ENCODE measurements around the gene SYNE2. TPM values are rescaled to one million over a fixed set of nuclear protein-coding genes. Genes with fewer than 3 reads are reported as not detected.
A peak's percentile ranks its signal among the peaks of the same experiment; 100 is the strongest.

Gene SYNE2
- total and polyA plus RNA-seq, 4 donors: 14.7 to 197 (median 99.1) TPM

DNA sequence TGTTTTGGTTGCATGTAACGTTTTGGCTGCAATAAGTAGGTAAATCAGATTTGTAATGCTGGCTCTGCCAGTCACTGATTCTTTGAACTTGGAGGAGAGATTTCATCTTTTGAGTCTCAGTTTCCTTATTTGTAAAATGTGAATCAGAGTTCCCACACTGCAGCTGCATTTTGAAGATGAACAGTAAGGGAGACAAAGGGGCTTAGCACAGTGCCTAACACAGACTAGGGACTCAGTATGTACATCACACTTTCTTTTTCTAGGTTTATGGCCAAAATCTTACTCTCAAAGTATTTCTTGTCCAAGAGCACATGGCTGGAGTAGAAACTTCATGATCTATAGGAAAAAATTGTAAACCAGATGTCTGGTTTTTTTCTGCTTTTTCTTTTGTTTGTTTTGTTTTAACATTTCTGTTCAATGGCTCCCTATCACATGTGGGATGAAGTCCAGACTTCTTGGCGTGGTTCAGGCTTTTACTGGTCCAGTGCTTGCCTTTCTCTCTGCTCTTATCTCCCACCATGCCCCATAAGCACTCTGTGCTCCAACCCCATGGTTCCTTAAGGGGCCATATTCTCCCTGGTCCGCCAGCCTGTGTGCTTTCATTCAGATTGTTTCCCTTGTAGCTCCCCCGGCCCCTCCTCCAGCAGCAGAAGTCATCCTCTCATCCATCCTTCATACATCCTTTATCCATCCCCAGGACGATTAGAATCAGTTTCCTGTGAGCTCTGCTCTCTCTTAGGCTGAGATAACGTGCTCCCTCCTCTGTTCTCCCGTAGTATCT is 58.0 kb downstream of the SYNE2 start:
- Histone ChIP-seq H3K27me3 (ENCODE audit: control insufficient read depth in 1 of 2, insufficient read depth in 2 of 2, low read length in 1 of 2) (no peaks in the 10 kb centered on the region), H3K9me3 (ENCODE audit: control insufficient read depth, low read length) (no peaks in the 10 kb centered on the region), H3K4me1 (ENCODE audit: control insufficient read depth in 1 of 2, insufficient read depth in 2 of 2, low read length in 2 of 2) (peaks cover 3 to 6% of the 10 kb centered on the region in 2 donors), H3K4me3 (ENCODE audit: low read length in 2 of 2) (no peak overlapping the region), H3K36me3 (ENCODE audit: control insufficient read depth in 1 of 2, insufficient read depth in 2 of 2, low read length in 1 of 2) (no peaks in the 10 kb centered on the region), H3K27ac (ENCODE audit: low read depth in 1 of 2, low read length in 2 of 2) (no peak overlapping the region)
- WGBS, 2 donors: 23 to 32% methylated on average over 7 of the region's 7 CpGs
- no peak for DNase-seq
- no peak for ATAC-seq (ENCODE audit: low FRiP score)
- intact Hi-C loops (cut with DNase I): no loop called here

DNA sequence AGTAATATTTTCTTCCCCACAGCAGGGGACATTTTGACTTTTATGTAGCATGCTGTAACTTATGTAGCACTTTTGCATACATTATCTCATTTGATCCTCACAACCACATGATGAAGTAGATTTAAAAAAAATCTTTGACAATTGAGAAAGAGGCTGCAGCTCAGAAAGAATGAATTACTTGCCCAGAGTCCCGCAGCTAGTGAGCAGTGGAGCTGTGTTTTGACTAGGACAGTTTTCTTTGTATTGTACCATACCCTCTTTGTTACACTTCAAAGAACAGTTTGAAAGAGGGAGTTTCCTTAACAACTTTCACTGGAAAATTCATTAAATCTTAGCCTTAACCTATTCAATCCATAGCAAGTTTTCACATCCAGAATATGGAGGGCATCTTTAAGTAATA is 58.6 kb downstream of the SYNE2 start:
- Histone ChIP-seq H3K9me3 (ENCODE audit: control insufficient read depth, low read length) (no peaks in the 10 kb centered on the region), H3K4me1 (ENCODE audit: control insufficient read depth in 1 of 2, insufficient read depth in 2 of 2, low read length in 2 of 2) (peaks cover 3 to 6% of the 10 kb centered on the region in 2 donors), H3K36me3 (ENCODE audit: control insufficient read depth in 1 of 2, insufficient read depth in 2 of 2, low read length in 1 of 2) (no peaks in the 10 kb centered on the region), H3K4me3 (ENCODE audit: low read length in 2 of 2) (no peak overlapping the region), H3K27ac (ENCODE audit: low read depth in 1 of 2, low read length in 2 of 2) (no peak overlapping the region), H3K27me3 (ENCODE audit: control insufficient read depth in 1 of 2, insufficient read depth in 2 of 2, low read length in 1 of 2) (no peaks in the 10 kb centered on the region)
- 50 to 65% methylated on average over 1 of the region's 1 CpG for WGBS, 2 donors
- intact Hi-C loops (cut with DNase I): no loop called here
- DNase-seq (no peak), ATAC-seq (ENCODE audit: low FRiP score) (no peak)

DNA sequence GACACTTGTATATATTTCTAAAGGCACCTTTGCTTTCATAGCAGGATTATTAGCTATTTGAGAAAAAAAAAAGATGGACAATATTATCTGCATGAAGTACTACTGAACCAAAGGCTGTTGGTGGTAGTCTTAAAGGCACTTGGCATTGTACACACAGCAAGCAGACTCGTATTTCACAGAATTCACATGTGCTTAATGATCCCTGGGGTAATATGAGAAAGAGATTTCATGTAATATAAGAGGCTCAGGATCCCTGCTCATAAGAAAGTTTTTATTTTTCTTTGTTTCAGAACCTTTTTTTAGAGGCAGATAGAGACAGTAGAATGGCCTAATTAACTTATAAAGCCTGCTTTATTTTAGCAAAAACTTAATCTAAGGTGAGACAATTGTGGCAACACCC is 59.5 kb downstream of the SYNE2 start:
- WGBS, 2 donors: 65 to 87% methylated on average over 1 of the region's 1 CpG
- Histone ChIP-seq H3K36me3 (ENCODE audit: control insufficient read depth in 1 of 2, insufficient read depth in 2 of 2, low read length in 1 of 2) (no peaks in the 10 kb centered on the region), H3K4me3 (ENCODE audit: low read length in 2 of 2) (no peak overlapping the region), H3K9me3 (ENCODE audit: control insufficient read depth, low read length) (no peaks in the 10 kb centered on the region), H3K27ac (ENCODE audit: low read depth in 1 of 2, low read length in 2 of 2) (no peak overlapping the region), H3K27me3 (ENCODE audit: control insufficient read depth in 1 of 2, insufficient read depth in 2 of 2, low read length in 1 of 2) (no peaks in the 10 kb centered on the region), H3K4me1 (ENCODE audit: control insufficient read depth in 1 of 2, insufficient read depth in 2 of 2, low read length in 2 of 2) (peaks cover 3 to 6% of the 10 kb centered on the region in 2 donors)
- no peak for DNase-seq
- no peak for ATAC-seq (ENCODE audit: low FRiP score)
- intact Hi-C loops (cut with DNase I): no loop called here

DNA sequence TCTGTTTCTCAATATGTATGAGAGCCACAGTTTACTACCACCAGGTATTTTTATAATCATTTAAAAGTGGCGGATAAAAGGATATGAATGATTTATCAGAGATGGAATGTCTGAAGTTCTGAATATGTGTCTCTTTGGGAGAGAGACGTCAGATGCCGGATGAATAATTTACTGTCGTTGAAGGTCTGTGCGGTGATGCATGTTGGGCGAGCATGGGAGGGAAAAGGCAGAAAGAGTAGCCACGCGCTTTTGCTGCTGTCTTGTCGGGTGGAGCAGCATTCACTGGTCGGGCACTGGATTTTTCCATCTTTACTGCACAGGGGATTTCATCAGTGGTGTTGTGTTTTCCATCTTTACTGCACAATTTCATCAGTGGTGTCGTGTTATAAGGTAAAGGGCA is 65.6 kb downstream of the SYNE2 start:
- Histone ChIP-seq H3K9me3 (ENCODE audit: control insufficient read depth, low read length) (no peaks in the 10 kb centered on the region), H3K27ac (ENCODE audit: low read depth in 1 of 2, low read length in 2 of 2) (no peak overlapping the region), H3K36me3 (ENCODE audit: control insufficient read depth in 1 of 2, insufficient read depth in 2 of 2, low read length in 1 of 2) (peaks cover 0 to 3% of the 10 kb centered on the region in 2 donors), H3K27me3 (ENCODE audit: control insufficient read depth in 1 of 2, insufficient read depth in 2 of 2, low read length in 1 of 2) (no peaks in the 10 kb centered on the region), H3K4me1 (ENCODE audit: control insufficient read depth in 1 of 2, insufficient read depth in 2 of 2, low read length in 2 of 2) (peaks cover 0 to 3% of the 10 kb centered on the region in 2 donors), H3K4me3 (ENCODE audit: low read length in 2 of 2) (no peak overlapping the region)
- no peak for DNase-seq
- ATAC-seq (ENCODE audit: low FRiP score): no peak
- intact Hi-C loops (cut with DNase I): no loop called here
- 75 to 87% methylated on average over 11 of the region's 11 CpGs for WGBS, 2 donors

DNA sequence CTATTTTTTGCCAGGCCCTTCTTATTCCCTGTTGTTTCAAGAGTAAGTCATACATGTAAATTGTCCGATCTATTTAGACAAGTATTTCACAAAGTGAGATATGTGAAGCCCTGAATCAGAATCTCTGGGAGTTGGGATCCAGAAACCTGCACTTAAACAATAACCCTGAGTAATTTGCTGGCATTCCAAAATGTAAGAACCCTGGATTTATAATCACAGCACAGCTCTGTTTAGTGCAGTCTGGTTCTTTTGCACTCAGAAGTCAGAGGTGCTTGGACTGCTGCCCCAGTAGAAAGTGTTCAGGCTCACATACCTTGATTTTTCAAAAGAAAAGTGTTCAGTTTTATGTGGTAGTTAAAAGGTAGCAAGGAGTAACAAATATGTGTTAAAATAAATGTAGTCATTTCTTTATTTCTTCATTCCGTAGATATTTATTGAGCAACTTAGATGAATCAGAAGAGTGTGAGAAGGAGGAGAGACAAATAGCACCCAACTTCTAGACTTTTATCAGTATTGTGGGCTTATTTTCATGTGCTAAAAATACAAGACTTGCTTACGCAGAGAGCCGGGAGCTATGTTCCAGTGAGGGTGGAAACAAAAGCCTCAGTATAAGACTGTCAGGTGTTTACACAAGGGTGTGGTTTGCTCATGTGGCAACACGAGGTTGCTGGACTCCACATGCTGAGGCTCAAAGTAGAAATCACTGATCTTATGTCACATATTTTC is 70.1 kb downstream of the SYNE2 start:
- Histone ChIP-seq H3K27ac (ENCODE audit: low read depth in 1 of 2, low read length in 2 of 2) (peak overlapping the region; percentile 71 to 76), H3K4me3 (ENCODE audit: low read length in 2 of 2) (no peak overlapping the region), H3K27me3 (ENCODE audit: control insufficient read depth in 1 of 2, insufficient read depth in 2 of 2, low read length in 1 of 2) (no peaks in the 10 kb centered on the region), H3K36me3 (ENCODE audit: control insufficient read depth in 1 of 2, insufficient read depth in 2 of 2, low read length in 1 of 2) (peaks cover 0 to 3% of the 10 kb centered on the region in 2 donors), H3K9me3 (ENCODE audit: control insufficient read depth, low read length) (no peaks in the 10 kb centered on the region), H3K4me1 (ENCODE audit: control insufficient read depth in 1 of 2, insufficient read depth in 2 of 2, low read length in 2 of 2) (peaks cover under 1 to 3% of the 10 kb centered on the region in 2 donors)
- DNase-seq (no peak), ATAC-seq (ENCODE audit: low FRiP score) (peak; percentile 54)
- intact Hi-C loops (cut with DNase I): no loop called here
- 9 to 10% methylated on average over 5 of the region's 5 CpGs for WGBS, 2 donors

DNA sequence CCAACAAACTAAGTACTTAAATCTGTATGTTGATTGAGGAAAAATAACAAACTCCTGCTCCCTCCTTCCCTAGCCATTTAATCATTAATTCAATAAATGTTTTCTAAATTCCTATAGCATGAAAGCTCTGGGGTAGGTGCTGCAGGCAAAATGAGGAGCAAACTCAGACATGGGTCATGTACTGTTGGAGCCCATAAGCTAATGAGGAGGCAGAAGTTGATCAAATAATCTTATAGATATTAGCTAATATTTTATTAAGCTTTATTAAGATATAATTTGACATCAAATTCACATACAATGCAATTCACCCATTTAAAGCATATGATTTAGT is 70.6 kb downstream of the SYNE2 start:
- no peak for DNase-seq
- peaks cover 0 to 3% of the 10 kb centered on the region in 2 donors for H3K36me3 ChIP-seq (ENCODE audit: control insufficient read depth in 1 of 2, insufficient read depth in 2 of 2, low read length in 1 of 2)
- no peak overlapping the region for H3K4me3 ChIP-seq (ENCODE audit: low read length in 2 of 2)
- peaks cover 3 to 4% of the 10 kb centered on the region in 2 donors for H3K4me1 ChIP-seq (ENCODE audit: control insufficient read depth in 1 of 2, insufficient read depth in 2 of 2, low read length in 2 of 2)
- H3K27me3 ChIP-seq (ENCODE audit: control insufficient read depth in 1 of 2, insufficient read depth in 2 of 2, low read length in 1 of 2): no peaks in the 10 kb centered on the region
- peak overlapping the region in 1 of 2 donors; percentile 71 for H3K27ac ChIP-seq (ENCODE audit: low read depth in 1 of 2, low read length in 2 of 2)
- ATAC-seq (ENCODE audit: low FRiP score): no peak
- no peaks in the 10 kb centered on the region for H3K9me3 ChIP-seq (ENCODE audit: control insufficient read depth, low read length)
- intact Hi-C loops (cut with DNase I): no loop called here

DNA sequence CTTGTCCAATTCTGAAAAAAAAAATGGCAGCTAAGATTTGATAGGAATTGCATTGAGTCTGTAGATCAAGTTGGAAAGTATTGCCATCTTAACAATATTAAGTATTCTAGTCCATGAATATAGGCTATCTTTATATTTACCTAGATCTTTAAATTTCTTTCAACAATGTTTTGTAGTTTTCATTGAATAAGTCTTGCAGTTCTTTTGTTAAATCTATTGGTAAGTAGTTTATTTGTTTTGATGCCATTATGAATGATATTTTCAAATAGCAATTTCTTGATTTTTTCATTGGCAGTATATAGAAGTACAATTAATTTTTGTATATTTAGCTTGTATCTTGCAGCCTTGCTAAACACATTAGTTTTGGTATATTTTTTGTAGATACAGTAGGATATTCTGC is 71.6 kb downstream of the SYNE2 start:
- Histone ChIP-seq H3K27ac (ENCODE audit: low read depth in 1 of 2, low read length in 2 of 2) (no peak overlapping the region), H3K9me3 (ENCODE audit: control insufficient read depth, low read length) (no peaks in the 10 kb centered on the region), H3K27me3 (ENCODE audit: control insufficient read depth in 1 of 2, insufficient read depth in 2 of 2, low read length in 1 of 2) (no peaks in the 10 kb centered on the region), H3K4me3 (ENCODE audit: low read length in 2 of 2) (no peak overlapping the region), H3K36me3 (ENCODE audit: control insufficient read depth in 1 of 2, insufficient read depth in 2 of 2, low read length in 1 of 2) (peaks cover 0 to 3% of the 10 kb centered on the region in 2 donors), H3K4me1 (ENCODE audit: control insufficient read depth in 1 of 2, insufficient read depth in 2 of 2, low read length in 2 of 2) (peaks cover 5 to 9% of the 10 kb centered on the region in 2 donors)
- intact Hi-C loops (cut with DNase I): no loop called here
- no peak for ATAC-seq (ENCODE audit: low FRiP score)
- no peak for DNase-seq

DNA sequence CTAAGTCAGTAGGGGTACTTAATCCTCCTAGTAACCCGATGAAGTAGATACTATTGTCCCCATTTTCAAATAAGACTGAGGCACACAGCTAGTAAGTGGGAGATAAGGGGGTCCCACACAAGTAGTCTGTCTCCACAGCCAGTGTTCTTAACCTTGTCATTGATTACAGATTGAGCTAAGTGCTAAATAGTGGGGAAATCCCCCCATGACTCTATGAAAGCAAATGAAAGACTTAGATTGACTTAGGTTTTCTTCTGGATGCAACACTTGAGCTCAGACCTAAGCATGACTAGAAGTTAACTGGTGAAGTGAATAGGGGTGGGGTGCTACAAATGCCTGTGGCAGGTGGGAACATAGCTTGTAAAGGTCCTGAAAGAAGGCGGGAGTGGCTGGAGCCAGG is 73.8 kb downstream of the SYNE2 start:
- WGBS, 2 donors: 98 to 100% methylated on average over 2 of the region's 2 CpGs
- ATAC-seq (ENCODE audit: low FRiP score): no peak
- Histone ChIP-seq H3K4me3 (ENCODE audit: low read length in 2 of 2) (no peak overlapping the region), H3K9me3 (ENCODE audit: control insufficient read depth, low read length) (no peaks in the 10 kb centered on the region), H3K27me3 (ENCODE audit: control insufficient read depth in 1 of 2, insufficient read depth in 2 of 2, low read length in 1 of 2) (no peaks in the 10 kb centered on the region), H3K36me3 (ENCODE audit: control insufficient read depth in 1 of 2, insufficient read depth in 2 of 2, low read length in 1 of 2) (no peaks in the 10 kb centered on the region), H3K27ac (ENCODE audit: low read depth in 1 of 2, low read length in 2 of 2) (no peak overlapping the region), H3K4me1 (ENCODE audit: control insufficient read depth in 1 of 2, insufficient read depth in 2 of 2, low read length in 2 of 2) (peaks cover 5 to 9% of the 10 kb centered on the region in 2 donors)
- DNase-seq: no peak
- intact Hi-C loops (cut with DNase I): no loop called here

DNA sequence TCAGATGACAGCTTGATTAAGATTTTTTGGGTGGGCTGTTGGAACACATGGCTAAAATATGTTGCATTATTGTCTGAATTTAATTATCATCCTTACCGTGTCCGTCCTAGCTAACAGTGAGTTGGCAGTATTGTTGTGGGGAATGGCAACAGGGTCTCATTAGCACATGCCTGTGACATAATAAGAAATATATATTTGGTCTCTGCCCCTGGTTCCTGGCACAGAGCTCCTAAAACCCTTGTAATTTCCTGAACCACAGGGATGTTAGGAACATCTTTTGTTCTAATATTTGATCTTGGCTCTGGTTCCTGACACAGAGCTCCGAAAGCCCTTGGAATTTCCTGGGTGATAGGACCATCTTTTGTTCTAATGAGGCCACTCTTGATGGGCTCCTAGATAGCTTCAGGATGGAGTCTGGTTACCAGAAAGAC is 76.0 kb downstream of the SYNE2 start:
- intact Hi-C loops (cut with DNase I): no loop called here
- H3K27ac ChIP-seq (ENCODE audit: low read depth in 1 of 2, low read length in 2 of 2): no peak overlapping the region
- ATAC-seq (ENCODE audit: low FRiP score): no peak

More for the DNA sequence above, 76.0 kb downstream of the SYNE2 start:
- WGBS, 2 donors: 6% methylated on average over 3 of the region's 3 CpGs
- Histone ChIP-seq H3K36me3 (ENCODE audit: control insufficient read depth in 1 of 2, insufficient read depth in 2 of 2, low read length in 1 of 2) (no peaks in the 10 kb centered on the region), H3K4me3 (ENCODE audit: low read length in 2 of 2) (no peak overlapping the region), H3K4me1 (ENCODE audit: control insufficient read depth in 1 of 2, insufficient read depth in 2 of 2, low read length in 2 of 2) (peaks cover 2 to 9% of the 10 kb centered on the region in 2 donors), H3K27me3 (ENCODE audit: control insufficient read depth in 1 of 2, insufficient read depth in 2 of 2, low read length in 1 of 2) (no peaks in the 10 kb centered on the region), H3K9me3 (ENCODE audit: control insufficient read depth, low read length) (no peaks in the 10 kb centered on the region)
- no peak for DNase-seq

All from aorta (tissue), 5 donors.